HG02938 (cell line): ENCODE results near the gene B4GALT6.
"Not testable (repeated sequence)": the region's sequence is repeated elsewhere in the genome, so short reads cannot be mapped to it uniquely, and the experiment has no call there.

Experiments
- ATAC-seq: cut with Tn5 transposase; IDR thresholded peaks from one replicate; pipeline ENCODE4 v1.9.1; 2021; ENCODE audit warnings: mild to moderate bottlenecking, moderate library complexity; ENCODE audit not compliant: unreplicated experiment

Gene B4GALT6, protein sequence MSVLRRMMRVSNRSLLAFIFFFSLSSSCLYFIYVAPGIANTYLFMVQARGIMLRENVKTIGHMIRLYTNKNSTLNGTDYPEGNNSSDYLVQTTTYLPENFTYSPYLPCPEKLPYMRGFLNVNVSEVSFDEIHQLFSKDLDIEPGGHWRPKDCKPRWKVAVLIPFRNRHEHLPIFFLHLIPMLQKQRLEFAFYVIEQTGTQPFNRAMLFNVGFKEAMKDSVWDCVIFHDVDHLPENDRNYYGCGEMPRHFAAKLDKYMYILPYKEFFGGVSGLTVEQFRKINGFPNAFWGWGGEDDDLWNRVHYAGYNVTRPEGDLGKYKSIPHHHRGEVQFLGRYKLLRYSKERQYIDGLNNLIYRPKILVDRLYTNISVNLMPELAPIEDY

DNA sequence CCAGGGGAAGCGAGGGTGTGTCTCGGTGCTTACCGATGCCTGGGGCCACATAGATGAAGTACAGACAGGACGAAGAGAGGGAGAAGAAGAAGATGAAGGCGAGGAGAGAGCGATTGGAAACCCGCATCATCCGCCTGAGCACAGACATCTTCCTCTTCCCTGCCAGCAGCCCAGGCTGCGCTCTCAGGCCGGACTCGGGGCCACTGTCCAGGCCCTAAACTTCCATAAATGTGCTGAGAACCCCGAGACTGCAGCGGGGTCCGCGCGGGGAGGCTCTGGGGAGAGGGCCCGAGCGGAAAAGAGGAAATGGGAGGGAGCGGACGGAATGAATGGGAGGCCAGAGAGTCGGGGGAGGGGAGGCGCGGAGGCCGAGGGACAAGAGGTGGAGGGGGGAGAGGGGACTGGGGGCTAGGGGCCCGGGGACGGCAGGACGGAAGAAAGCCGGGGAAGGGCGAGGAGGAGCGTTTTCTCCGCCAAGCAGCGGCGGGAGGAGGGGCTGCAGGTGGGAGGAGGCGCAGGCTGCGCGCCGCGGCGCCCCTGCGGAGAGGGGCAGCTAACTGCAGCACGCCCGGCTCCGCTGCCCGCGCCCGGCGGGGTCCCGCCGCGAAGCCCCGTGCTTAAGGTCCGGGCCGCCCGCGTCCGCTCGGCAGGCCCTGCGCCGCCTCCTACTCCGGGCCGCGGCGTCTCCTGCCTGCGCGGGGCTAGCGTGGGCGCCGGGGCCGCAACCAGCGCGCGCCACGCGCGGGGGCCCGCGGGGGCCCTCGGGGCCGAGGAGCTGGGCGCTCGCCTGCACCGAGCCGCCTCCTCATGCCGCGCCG lies at the start of gene B4GALT6:
Gene B4GALT6 (minus strand): TSS at position 303 of the 818 bp plus-strand sequence. CDS start 155 bp downstream, at position 148.
- ATAC-seq: peak; percentile 37

DNA sequence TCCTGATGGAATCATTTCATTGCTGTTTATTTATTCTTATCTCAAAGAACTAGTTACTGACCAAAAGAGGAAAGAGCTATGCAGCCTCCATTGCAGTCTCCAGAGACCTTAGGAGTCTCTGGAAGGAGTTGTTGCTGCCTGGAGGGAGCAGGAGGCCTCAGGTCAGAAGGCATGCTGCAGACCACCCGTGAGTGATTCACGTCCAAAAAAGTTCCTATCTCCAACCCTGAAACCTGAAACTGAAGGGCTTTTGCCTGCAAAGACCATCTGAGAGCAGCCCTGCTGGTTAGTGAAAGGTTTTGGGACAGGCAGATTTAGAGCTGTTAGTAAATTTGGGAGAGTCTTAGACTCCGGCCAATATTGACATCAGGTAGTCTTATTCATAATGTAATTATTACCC lies 47.2 kb upstream of the B4GALT6 start:
- no peak for ATAC-seq

DNA sequence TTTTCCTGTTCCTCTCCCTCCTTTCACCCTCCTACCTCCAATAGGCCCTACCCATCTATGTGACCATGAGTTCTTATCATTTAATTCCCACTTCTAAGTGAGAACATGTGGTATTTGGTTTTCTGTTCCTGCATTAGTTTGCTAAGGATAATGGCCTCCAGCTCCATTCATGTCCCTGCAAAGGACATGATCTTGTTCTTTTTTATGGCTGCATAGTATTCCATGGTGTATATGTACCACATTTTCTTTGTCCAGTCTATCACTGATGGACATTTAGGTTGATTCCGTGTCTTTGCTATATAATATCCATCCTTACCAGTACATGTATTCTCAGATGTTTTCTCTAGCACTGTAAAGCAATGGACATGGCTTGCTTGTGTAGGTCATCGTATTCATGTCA lies 44.8 kb upstream of the B4GALT6 start:
- not testable (repeated sequence) for ATAC-seq

DNA sequence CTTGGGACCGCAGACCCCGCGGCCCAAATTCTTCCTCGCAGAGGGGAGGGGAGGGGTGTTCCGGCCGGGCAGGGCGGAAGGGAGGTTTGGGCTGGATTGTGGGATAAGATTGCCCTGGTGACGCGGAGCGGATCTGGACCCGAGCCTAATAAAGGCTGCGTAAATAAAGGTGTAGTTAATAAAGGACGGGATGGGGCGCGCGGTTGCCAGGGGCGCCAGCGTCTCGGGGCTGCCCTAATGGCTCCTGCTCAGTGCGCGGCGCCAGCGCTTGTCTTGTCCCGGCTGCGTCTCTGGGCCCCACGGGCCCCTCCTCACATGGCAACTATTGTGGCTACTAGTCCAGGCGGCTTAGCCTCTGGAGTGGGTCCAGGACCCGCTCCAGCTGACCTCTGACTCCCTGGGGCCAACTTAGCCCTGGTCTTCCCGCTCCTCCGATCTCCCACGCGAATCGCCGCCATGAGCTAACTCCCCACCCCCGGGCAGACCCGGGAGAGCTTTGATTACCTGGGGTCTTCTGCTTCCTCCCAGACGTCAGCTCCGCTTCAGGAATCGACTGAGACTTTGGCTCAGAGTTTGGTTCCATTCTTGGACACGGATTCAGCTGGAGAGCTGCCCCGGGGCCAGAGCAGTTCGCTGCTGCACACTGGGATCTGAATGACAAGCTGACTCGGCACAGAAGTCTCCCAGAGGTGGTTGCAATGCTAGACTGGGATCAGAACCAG lies 39.8 kb upstream of the B4GALT6 start:
- no peak for ATAC-seq

GRCh38 chr18:31723639-31723989 lies 39.2 kb upstream of the B4GALT6 start:
- no peak for ATAC-seq

DNA sequence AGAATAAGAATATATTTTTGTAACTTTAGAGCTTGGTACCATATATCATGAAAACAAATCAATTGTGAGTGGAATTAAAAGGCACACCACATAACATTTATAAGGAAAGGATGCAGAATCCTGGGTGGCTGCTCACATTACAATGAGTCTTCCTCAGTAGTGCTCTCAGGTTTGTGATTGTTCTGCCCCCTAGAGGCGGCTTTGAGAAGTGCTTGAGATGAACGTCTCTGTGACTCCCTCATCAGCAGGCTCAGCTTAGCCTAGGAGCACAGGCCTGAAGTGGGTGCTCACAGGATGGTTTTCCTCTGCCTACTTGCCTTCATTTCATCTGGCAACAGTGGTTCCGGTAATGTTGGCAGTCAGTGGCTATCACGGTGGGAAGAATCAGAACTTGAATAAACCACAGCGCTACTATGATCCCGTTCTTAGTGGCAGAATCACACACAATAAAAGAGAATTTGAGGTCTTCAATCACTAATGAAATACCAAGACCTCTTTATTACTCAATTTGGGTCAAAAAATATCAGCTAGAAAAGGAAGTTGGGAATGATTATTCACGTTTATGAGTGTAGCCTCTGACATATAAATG lies 38.1 kb upstream of the B4GALT6 start:
- peak; percentile 90 for ATAC-seq

DNA sequence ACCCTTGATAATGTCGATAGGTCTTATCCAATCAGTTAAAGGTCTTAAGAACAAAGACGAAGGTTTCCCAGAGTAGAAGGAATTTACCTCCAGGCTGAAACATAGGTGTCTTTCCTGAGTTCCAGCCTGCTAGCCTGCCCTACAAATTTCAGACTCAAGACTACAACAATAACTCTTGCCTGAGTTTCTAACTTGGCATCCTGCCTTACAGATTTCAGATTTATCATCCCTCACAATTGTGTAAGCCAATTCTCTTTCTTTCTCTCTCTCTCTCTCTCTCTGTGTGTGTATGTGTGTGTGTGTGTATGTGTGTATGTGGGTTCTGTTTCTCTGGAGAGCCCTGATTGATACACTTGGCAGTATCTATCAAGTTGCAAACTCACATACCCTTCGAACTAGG lies 37.2 kb upstream of the B4GALT6 start:
- no peak for ATAC-seq

- ATAC-seq: no peak
Measured at GRCh38 chr18:31720867-31721266, 36.5 kb upstream of the B4GALT6 start.

GRCh38 chr18:31719363-31720006 lies 35.1 kb upstream of the B4GALT6 start:
- no peak for ATAC-seq

DNA sequence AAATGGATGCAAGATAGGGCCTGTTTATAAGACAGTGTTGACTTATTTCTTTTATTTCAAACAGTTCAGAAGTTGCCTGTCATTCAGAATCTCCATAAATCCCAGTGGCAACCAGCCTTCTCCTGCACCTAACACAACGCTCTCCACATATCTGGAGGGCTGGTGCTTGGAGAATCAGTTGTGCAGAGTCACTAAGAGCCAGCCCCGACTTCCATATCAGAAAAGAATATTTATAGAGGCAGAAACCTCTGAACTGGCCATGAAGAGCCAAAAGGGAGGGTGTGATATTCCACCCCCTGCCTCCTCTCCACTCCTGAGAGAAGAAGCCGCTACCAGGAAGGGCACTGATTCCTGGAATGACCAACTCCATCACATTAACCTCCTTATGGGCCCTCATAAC lies 34.0 kb upstream of the B4GALT6 start:
- no peak for ATAC-seq

- ATAC-seq: no peak
Measured at GRCh38 chr18:31716362-31716761, 32.0 kb upstream of the B4GALT6 start.

GRCh38 chr18:31711365-31712172 lies 27.2 kb upstream of the B4GALT6 start:
- no peak for ATAC-seq

DNA sequence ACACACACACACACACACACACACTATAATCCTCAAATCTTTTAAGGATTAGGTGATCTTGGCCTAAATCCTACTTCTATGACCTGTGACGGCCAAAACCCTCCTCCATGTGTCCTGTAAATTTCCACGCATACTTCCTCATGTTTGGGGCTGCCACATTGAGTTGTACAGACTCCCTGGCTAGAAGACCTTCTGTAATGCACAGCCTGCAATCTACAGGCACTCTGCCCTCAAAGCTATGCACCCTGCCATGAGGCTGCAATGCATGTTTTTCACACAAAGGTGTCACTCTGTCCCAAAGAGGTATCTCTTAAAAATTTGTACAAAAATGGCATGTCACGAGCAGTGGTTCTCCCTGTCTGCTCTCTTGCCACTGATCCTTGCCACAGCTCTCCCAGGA lies 26.4 kb upstream of the B4GALT6 start:
- ATAC-seq: peak; percentile 68

DNA sequence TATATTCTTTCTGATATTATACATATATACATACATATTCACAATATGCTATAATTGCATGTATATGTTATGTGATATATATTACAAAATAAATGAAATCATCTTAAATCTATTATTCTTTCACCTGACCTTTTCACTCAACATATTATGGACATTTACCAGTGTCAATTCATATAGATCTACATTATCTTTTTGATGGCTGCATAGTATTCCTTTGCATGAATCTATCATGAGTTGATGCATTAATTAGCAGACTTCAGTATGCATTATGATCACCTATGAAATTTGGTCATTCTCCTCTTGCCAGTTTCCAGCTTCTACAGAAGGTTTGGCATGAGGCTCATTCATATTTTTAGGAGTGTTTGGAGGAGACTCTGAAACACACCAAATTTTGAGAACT lies 23.4 kb upstream of the B4GALT6 start:
- ATAC-seq: no peak

DNA sequence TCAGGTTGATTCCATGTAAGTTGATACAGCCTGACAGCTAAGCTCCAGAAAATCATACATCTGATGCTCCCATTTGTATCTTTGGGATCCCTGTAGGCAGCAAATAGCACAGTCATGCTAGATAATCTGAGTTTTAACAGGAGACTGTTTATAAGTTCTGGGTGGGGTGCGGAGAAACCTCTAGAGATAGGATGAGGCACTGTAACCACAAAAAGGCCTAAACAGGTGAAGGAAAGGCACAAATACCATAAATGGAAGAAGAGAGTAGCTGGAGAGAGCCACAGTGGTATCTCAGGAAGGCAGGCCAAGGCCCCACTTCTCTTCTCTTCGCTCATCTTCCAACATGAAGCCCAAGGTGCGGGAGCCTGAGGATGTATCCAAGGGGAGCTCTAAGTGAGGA lies 18.1 kb upstream of the B4GALT6 start:
- ATAC-seq: no peak

DNA sequence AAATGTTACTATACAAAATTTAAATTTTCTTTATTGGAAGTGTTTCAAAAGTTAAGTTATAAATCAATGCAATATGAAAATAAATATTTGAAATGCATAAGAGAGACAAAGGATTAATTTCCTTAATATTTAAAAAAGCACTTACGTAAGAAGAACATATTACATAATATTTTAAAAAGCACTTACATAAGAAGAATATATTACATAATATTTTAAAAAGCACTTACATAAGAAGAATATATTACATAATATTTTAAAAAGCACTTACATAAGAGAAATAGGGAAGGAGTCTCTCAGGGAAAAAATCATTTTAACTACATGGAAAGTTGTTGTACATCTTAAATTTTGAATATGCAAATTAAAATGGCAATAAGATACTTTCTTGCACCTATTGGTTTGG lies 17.4 kb upstream of the B4GALT6 start:
- ATAC-seq: no peak

GRCh38 chr18:31700990-31701389 lies 16.6 kb upstream of the B4GALT6 start:
- no peak for ATAC-seq

DNA sequence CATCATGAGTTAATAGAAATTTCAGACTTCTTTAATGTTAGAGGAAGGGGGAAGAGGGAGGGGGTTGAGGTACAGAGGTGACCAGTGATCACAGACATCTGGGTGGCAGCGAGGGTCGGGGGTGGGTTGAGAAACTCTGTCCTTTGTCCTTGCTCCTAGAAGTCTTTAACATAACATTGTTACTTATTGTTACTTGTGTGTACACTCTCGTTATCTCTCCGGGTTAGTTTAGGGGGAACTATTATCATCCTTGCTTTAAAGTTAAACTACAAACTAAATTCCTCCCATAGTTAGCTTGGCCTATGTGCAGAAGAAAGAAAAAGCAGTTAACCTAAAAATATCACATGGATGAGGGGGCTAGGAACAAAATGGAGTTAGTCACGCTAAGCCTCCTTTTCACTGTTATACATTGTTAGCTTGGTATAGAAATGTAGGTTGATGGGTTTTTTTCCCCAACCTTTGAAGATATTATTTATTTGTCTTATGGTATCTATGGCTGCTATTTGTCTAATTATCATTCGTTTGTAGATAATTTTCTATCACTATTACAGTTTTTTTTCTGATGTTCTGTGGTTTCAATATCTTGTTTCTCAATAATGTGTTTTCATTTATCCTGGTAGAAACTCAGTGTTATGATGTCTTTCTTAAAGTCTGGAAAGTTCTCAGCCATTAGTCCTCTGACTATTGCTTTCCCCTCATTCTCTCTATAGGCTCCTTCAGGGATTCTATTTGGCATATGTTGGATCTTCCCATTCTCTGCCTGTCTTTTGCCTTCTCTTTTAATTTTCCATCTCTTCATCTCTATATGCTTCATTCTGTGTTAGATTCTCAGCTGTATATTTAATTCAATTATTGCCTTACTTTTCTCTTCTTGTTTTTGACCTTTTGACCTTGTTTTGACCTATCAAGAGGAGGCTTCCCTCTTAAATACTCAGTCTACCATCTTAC lies 13.2 kb upstream of the B4GALT6 start:
- no peak for ATAC-seq

GRCh38 chr18:31695989-31696388 lies 11.6 kb upstream of the B4GALT6 start:
- no peak for ATAC-seq
